ENCODE results near the gene CLIP4. TPM values are rescaled to one million over a fixed set of nuclear protein-coding genes. Genes with fewer than 3 reads are reported as not detected.
A peak's percentile ranks its signal among the peaks of the same experiment; 100 is the strongest.

The CLIP4 gene
- total and polyA plus RNA-seq, 2 of the 13 experiments (the other 11 are each of a cell fraction or from before 2014, with no cell fraction given) = 0.46 to 0.49 TPM

GRCh38 chr2:29165362-29166241 is 50.4 kb downstream of the CLIP4 start (continued):
- TF ChIP-seq ZNF281 (CRISPR knock-in tag; IDR thresholded peaks at IDR 0.05; ENCODE audit: borderline replicate concordance) (peak; percentile 25; the same call in 1 of the 2 replicates), CREB3 (CRISPR knock-in tag; IDR thresholded peaks at IDR 0.05) (no peak), TFE3 (CRISPR knock-in tag; IDR thresholded peaks at IDR 0.05) (peak; percentile 96), CC2D1A (CRISPR knock-in tag; IDR thresholded peaks at IDR 0.05) (no peak), GPBP1L1 (CRISPR knock-in tag; IDR thresholded peaks at IDR 0.05) (no peak), MAFF (IDR thresholded peaks at IDR 0.05; ENCODE audit: low read depth, low read length) (peak; percentile 71), NFE2L1 (CRISPR knock-in tag; IDR thresholded peaks at IDR 0.05; ENCODE audit: borderline replicate concordance) (no peak), RFX3 (CRISPR knock-in tag; IDR thresholded peaks at IDR 0.05) (no peak), SOX13 (IDR thresholded peaks at IDR 0.05) (no peak), SOX13 (CRISPR knock-in tag; conservative IDR thresholded peaks at IDR 0.05 in 1 of 2, IDR thresholded peaks at IDR 0.05 in 1 of 2) (peak in 1 of 2 experiments; percentile 51; a peak in 1 of 4 replicates), IRF9 (CRISPR knock-in tag; IDR thresholded peaks at IDR 0.05; ENCODE audit: borderline replicate concordance) (no peak), CCDC6 (CRISPR knock-in tag; IDR thresholded peaks at IDR 0.05) (no peak), ZNF550 (CRISPR knock-in tag; IDR thresholded peaks at IDR 0.05; ENCODE audit: borderline replicate concordance) (no peak), ZNF160 (CRISPR knock-in tag; IDR thresholded peaks at IDR 0.05) (no peak), NFYC (CRISPR knock-in tag; IDR thresholded peaks at IDR 0.05) (no peak), ZSCAN9 (CRISPR knock-in tag; IDR thresholded peaks at IDR 0.05; ENCODE audit: borderline replicate concordance) (no peak)
- TF ChIP-seq, protein P1, sequence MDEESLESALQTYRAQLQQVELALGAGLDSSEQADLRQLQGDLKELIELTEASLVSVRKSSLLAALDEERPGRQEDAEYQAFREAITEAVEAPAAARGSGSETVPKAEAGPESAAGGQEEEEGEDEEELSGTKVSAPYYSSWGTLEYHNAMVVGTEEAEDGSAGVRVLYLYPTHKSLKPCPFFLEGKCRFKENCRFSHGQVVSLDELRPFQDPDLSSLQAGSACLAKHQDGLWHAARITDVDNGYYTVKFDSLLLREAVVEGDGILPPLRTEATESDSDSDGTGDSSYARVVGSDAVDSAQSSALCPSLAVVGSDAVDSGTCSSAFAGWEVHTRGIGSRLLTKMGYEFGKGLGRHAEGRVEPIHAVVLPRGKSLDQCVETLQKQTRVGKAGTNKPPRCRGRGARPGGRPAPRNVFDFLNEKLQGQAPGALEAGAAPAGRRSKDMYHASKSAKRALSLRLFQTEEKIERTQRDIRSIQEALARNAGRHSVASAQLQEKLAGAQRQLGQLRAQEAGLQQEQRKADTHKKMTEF (CRISPR knock-in tag; IDR thresholded peaks at IDR 0.05) = peak; percentile 82; the same call in 1 of the 2 replicates
- TF ChIP-seq, protein P2, sequence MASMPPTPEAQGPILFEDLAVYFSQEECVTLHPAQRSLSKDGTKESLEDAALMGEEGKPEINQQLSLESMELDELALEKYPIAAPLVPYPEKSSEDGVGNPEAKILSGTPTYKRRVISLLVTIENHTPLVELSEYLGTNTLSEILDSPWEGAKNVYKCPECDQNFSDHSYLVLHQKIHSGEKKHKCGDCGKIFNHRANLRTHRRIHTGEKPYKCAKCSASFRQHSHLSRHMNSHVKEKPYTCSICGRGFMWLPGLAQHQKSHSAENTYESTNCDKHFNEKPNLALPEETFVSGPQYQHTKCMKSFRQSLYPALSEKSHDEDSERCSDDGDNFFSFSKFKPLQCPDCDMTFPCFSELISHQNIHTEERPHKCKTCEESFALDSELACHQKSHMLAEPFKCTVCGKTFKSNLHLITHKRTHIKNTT (CRISPR knock-in tag; IDR thresholded peaks at IDR 0.05) = no peak
